Neuronal stem cell (in vitro differentiated cells): ENCODE data around the gene ANKS1A.

Experiments used
- DNase-seq: peaks from one replicate; pipeline ENCODE4 v3.0.0-alpha.2; 2013; ENCODE audit warnings: low spot score
- H2AFZ ChIP-seq: one replicate; pipeline ENCODE4 v1.6.1; 2013; ENCODE audit warnings: mild to moderate bottlenecking, low read length, inconsistent platforms
- H2AK5ac ChIP-seq: 2 replicates; pipeline ENCODE4 v1.6.1; 2013; ENCODE audit warnings: low read depth, mild to moderate bottlenecking, inconsistent platforms, low read length, moderate library complexity, mixed read lengths
- H2BK120ac ChIP-seq: 2 replicates; pipeline ENCODE4 v1.6.1; 2013; ENCODE audit warnings: low read depth, mild to moderate bottlenecking, inconsistent platforms, low read length, moderate library complexity, mixed read lengths
- H2BK12ac ChIP-seq: one replicate; pipeline ENCODE4 v1.6.1; 2013; ENCODE audit warnings: low read length, inconsistent platforms
- H2BK15ac ChIP-seq: 2 replicates; pipeline ENCODE4 v1.6.1; 2013; ENCODE audit warnings: mild to moderate bottlenecking, low read length, inconsistent platforms, mixed read lengths
- H2BK5ac ChIP-seq: one replicate; pipeline ENCODE4 v1.6.1; 2013; ENCODE audit warnings: inconsistent platforms, mild to moderate bottlenecking, low read length, moderate library complexity
- H3K14ac ChIP-seq: one replicate; pipeline ENCODE4 v1.6.1; 2013; ENCODE audit warnings: low read length, inconsistent platforms
- H3K18ac ChIP-seq: 2 replicates; pipeline ENCODE4 v1.6.1; 2013; ENCODE audit warnings: low read length, inconsistent platforms
- H3K23ac ChIP-seq: 2 replicates; pipeline ENCODE4 v1.6.1; 2013; ENCODE audit warnings: low read depth, mild to moderate bottlenecking, mixed read lengths, low read length, inconsistent platforms; ENCODE audit not compliant: poor library complexity
- H3K27ac ChIP-seq: replicated peaks from 3 replicates; pipeline ENCODE4 v1.5.1; 2013; ENCODE audit warnings: low read length, inconsistent platforms
- H3K27me3 ChIP-seq, 3 experiments: 2 replicates each; pipeline ENCODE4 v1.6.1; 2013; ENCODE audit warnings: low read length in 3 of 3, mild to moderate bottlenecking in 2 of 3, inconsistent platforms in 1 of 3, low read depth in 1 of 3, mixed read lengths in 1 of 3, moderate library complexity in 1 of 3; ENCODE audit not compliant: control insufficient read depth in 3 of 3, insufficient read depth in 3 of 3
- H3K36me3 ChIP-seq, 2 donors: replicated peaks in 1 of 2; 2 replicates each; pipeline ENCODE4 v1.6.1; 2013; ENCODE audit warnings: low read length in 2 of 2; ENCODE audit not compliant: control insufficient read depth in 2 of 2, insufficient read depth in 2 of 2
- H3K4ac ChIP-seq: 2 replicates; pipeline ENCODE4 v1.6.1; 2013; ENCODE audit warnings: inconsistent platforms, mild to moderate bottlenecking, low read length, moderate library complexity
- H3K4me1 ChIP-seq, 2 donors: 1 replicate in 1 of 2; 2 replicates in 1 of 2; pipeline ENCODE4 v1.6.1; 2013; ENCODE audit warnings: low read length in 2 of 2, low read depth in 1 of 2; ENCODE audit not compliant: control insufficient read depth in 2 of 2, insufficient read depth in 1 of 2
- H3K4me2 ChIP-seq: one replicate; pipeline ENCODE4 v1.6.1; 2013; ENCODE audit warnings: mild to moderate bottlenecking, low read length, inconsistent platforms; ENCODE audit not compliant: insufficient read depth, poor library complexity, severe bottlenecking
- H3K4me3 ChIP-seq, 2 donors: 2 replicates each; pipeline ENCODE4 v1.5.1; 2013; ENCODE audit warnings: low read length in 2 of 2, mild to moderate bottlenecking in 2 of 2, inconsistent platforms in 1 of 2, moderate library complexity in 1 of 2
- H3K79me1 ChIP-seq: one replicate; pipeline ENCODE4 v1.6.1; 2013; ENCODE audit warnings: low read depth, mild to moderate bottlenecking, inconsistent platforms, low read length, moderate library complexity
- H3K9ac ChIP-seq: one replicate; pipeline ENCODE4 v1.6.1; 2013; ENCODE audit warnings: mild to moderate bottlenecking, low read depth, low read length, inconsistent platforms; ENCODE audit not compliant: poor library complexity
- H3K9me3 ChIP-seq, 2 donors: replicated peaks in 1 of 2; 2 replicates each; pipeline versions ENCODE3 to v1.6.1; 2013; ENCODE audit warnings: low read length in 2 of 2, mild to moderate bottlenecking in 2 of 2, inconsistent platforms in 1 of 2, low read depth in 1 of 2, mixed read lengths in 1 of 2, moderate library complexity in 1 of 2; ENCODE audit not compliant: control insufficient read depth in 2 of 2, insufficient read depth in 1 of 2
- H4K8ac ChIP-seq: one replicate; pipeline ENCODE4 v1.6.1; 2013; ENCODE audit warnings: low read depth, mild to moderate bottlenecking, inconsistent platforms, low read length, moderate library complexity
- H4K91ac ChIP-seq: one replicate; pipeline ENCODE4 v1.6.1; 2013; ENCODE audit warnings: low read length, low read depth, mild to moderate bottlenecking, inconsistent platforms; ENCODE audit not compliant: poor library complexity
- WGBS, 2 donors: extraction: QIAGEN DNeasy Blood & Tissue Kit; methylation state at CpG; one replicate each; pipeline ENCODE4 v1.1.7; 2013; ENCODE audit warnings: missing lambda C conversion rate in 2 of 2, mixed read lengths in 1 of 2; ENCODE audit not compliant: insufficient read length in 2 of 2, insufficient replicate concordance in 1 of 2; ENCODE audit errors: extremely low coverage in 2 of 2; 5-methylcytosine and 5-hydroxymethylcytosine counted together

Gene ANKS1A

GRCh38 chr6:34916348-34916967, 27.4 kb downstream of the ANKS1A start:
- Histone ChIP-seq H3K79me1 (no peaks in the 10 kb centered on the region), H3K4me2 (no peak overlapping the region), H3K23ac (no peak overlapping the region), H2BK5ac (no peak overlapping the region), H3K36me3 (peaks cover 0 to 7% of the 10 kb centered on the region in 2 donors), H3K14ac (no peak overlapping the region), H3K27me3 (no peaks in the 10 kb centered on the region), H3K4me1 (peaks cover 0 to 5% of the 10 kb centered on the region in 2 donors), H2BK120ac (no peak overlapping the region), H2BK12ac (no peak overlapping the region), H2BK15ac (no peak overlapping the region), H4K8ac (no peak overlapping the region), H3K4me3 (no peak overlapping the region), H4K91ac (no peak overlapping the region), H3K4ac (no peak overlapping the region), H3K9me3 (no peaks in the 10 kb centered on the region), H3K9ac (no peak overlapping the region), H3K27ac (no peak overlapping the region), H3K18ac (no peak overlapping the region), H2AFZ (no peak overlapping the region), H2AK5ac (no peak overlapping the region)
- WGBS, 2 donors, result no CpG with 5 or more reads among the region's 4 CpGs
- DNase-seq, result no peak

DNA sequence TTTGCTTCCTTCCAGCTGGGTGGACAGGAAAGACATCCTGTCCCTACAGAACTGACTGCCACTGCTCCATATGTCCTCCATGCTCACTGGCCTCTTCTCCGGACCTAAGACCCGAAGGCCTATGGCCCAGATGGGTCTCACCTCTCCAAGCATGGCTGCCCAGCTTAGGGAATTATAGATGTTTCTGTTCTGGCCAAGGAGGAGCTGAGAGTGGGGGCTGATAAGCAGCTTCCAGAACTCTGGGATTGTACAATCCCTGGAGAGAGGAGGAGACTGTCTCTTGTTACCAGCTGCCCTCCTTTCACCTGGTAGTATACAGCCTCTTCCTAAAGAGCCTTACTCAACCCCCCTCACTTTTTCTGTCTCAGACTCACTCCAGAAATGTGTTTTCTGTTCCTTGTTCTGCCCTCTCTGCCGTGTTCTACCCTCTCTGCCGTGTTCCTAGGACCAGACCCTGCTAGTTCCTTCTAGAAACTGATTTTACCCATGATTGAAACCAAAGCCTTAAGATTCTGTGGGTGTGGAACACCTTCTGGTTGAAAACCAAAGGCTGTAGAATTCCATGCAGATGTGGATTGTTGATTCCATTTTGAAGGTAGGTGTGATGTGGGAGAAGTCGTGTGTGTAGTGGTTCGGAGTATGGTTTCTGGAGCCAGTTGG, 28.7 kb downstream of the ANKS1A start:
- H2BK12ac ChIP-seq, result no peak overlapping the region
- 100% methylated on average over 1 of the region's 6 CpGs; no CpG with 5 or more reads in 1 of the 2 donors for WGBS, 2 donors
- H3K79me1 ChIP-seq, result no peaks in the 10 kb centered on the region
- peaks cover 0 to 7% of the 10 kb centered on the region in 2 donors for H3K36me3 ChIP-seq
- no peak overlapping the region for H2AFZ ChIP-seq
- no peak overlapping the region for H3K4ac ChIP-seq
- H3K9ac ChIP-seq, result no peak overlapping the region
- no peaks in the 10 kb centered on the region for H3K27me3 ChIP-seq
- H3K9me3 ChIP-seq, result no peaks in the 10 kb centered on the region
- H3K27ac ChIP-seq, result no peak overlapping the region
- no peak overlapping the region for H2AK5ac ChIP-seq
- no peak overlapping the region for H3K4me3 ChIP-seq
- no peak overlapping the region for H2BK5ac ChIP-seq
- H3K23ac ChIP-seq, result no peak overlapping the region
- H3K18ac ChIP-seq, result no peak overlapping the region
- no peak overlapping the region for H2BK120ac ChIP-seq
- no peak overlapping the region for H3K4me2 ChIP-seq
- H3K4me1 ChIP-seq, result peaks cover 0 to 6% of the 10 kb centered on the region in 2 donors
- H4K91ac ChIP-seq, result no peak overlapping the region
- no peak overlapping the region for H4K8ac ChIP-seq
- H2BK15ac ChIP-seq, result no peak overlapping the region
- no peak overlapping the region for H3K14ac ChIP-seq
- no peak for DNase-seq

- peaks cover 0 to 6% of the 10 kb centered on the region in 2 donors for H3K4me1 ChIP-seq
- H4K91ac ChIP-seq, result no peak overlapping the region
- peaks cover 0 to 7% of the 10 kb centered on the region in 2 donors for H3K36me3 ChIP-seq
- H3K23ac ChIP-seq, result no peak overlapping the region
- H3K14ac ChIP-seq, result no peak overlapping the region
- no peak overlapping the region for H3K9ac ChIP-seq
- H3K4me2 ChIP-seq, result no peak overlapping the region
- H2BK120ac ChIP-seq, result no peak overlapping the region
- no peak overlapping the region for H3K27ac ChIP-seq
- no peak overlapping the region for H4K8ac ChIP-seq
- H3K27me3 ChIP-seq, result no peaks in the 10 kb centered on the region
- H3K4ac ChIP-seq, result no peak overlapping the region
- no peak overlapping the region for H3K4me3 ChIP-seq
- H2BK5ac ChIP-seq, result no peak overlapping the region
- H2BK12ac ChIP-seq, result no peak overlapping the region
- no peak overlapping the region for H2AFZ ChIP-seq
- no peak overlapping the region for H2BK15ac ChIP-seq
- no peak overlapping the region for H3K18ac ChIP-seq
- no peaks in the 10 kb centered on the region for H3K9me3 ChIP-seq
- no CpG with 5 or more reads among the region's 1 CpG for whole genome bisulfite sequencing, 2 donors
- no peaks in the 10 kb centered on the region for H3K79me1 ChIP-seq
- no peak overlapping the region for H2AK5ac ChIP-seq
- DNase-seq, result no peak
Measured at GRCh38 chr6:34919651-34920050, 30.6 kb downstream of the ANKS1A start.

- Histone ChIP-seq H3K4me3 (no peak overlapping the region), H3K79me1 (no peaks in the 10 kb centered on the region), H4K8ac (no peak overlapping the region), H3K14ac (no peak overlapping the region), H3K18ac (no peak overlapping the region), H3K27ac (no peak overlapping the region), H3K36me3 (peaks cover 0 to 7% of the 10 kb centered on the region in 2 donors), H3K4me2 (no peak overlapping the region), H2BK15ac (no peak overlapping the region), H3K4me1 (peaks cover 0 to 6% of the 10 kb centered on the region in 2 donors), H2AFZ (no peak overlapping the region), H2BK5ac (no peak overlapping the region), H3K4ac (no peak overlapping the region), H2BK120ac (no peak overlapping the region), H2BK12ac (no peak overlapping the region), H4K91ac (no peak overlapping the region), H2AK5ac (no peak overlapping the region), H3K9me3 (no peaks in the 10 kb centered on the region), H3K9ac (no peak overlapping the region), H3K27me3 (no peaks in the 10 kb centered on the region), H3K23ac (no peak overlapping the region)
- whole genome bisulfite sequencing, 2 donors, result no CpG with 5 or more reads among the region's 4 CpGs
- no peak for DNase-seq
Measured at GRCh38 chr6:34920097-34920496, 31.0 kb downstream of the ANKS1A start.
